GM10847 (cell line): ENCODE results near the gene KCNJ5.

Experiments
- POLR2A ChIP-seq: IDR thresholded peaks from 2 replicates; pipeline ENCODE4 v1.6.1; 2011; ENCODE audit not compliant: insufficient read length; ENCODE audit errors: extremely low read depth

KCNJ5 gene

GRCh38 chr11:128901653-128902514 is 10.7 kb downstream of the KCNJ5 start:
- TF ChIP-seq POLR2A = no peak

DNA sequence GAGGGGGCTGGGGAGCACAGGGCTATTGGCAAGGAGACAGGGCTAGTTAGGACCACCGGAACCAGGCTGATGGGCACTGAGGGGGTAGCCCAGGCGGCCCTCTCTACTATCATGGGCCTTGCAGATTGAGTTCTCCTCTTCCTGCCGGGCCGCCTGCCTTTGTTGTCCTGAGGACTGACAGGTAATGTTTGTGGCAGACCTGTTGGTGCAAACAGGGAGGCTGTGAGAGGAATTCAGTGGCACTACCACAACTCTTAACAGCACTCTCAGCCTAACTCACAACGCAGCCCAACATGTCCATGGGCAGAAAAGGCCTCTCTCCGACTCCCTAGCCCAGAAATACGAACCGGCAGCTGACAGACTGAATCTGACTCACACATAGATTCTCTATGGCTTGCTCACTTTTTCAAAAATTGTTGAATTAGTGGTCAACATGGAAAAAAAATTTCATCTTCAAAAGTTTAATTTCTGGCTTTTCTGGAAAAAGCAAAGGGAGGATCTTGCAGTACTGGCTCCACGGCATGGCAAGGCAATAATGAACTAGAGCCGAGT is 11.4 kb downstream of the KCNJ5 start:
- no peak for TF ChIP-seq POLR2A

GRCh38 chr11:128903248-128904061 is 12.3 kb downstream of the KCNJ5 start:
- TF ChIP-seq POLR2A = no peak

GRCh38 chr11:128904303-128904655 is 13.1 kb downstream of the KCNJ5 start:
- TF ChIP-seq POLR2A = no peak

GRCh38 chr11:128904656-128905344 is 13.6 kb downstream of the KCNJ5 start:
- no peak for TF ChIP-seq POLR2A

DNA sequence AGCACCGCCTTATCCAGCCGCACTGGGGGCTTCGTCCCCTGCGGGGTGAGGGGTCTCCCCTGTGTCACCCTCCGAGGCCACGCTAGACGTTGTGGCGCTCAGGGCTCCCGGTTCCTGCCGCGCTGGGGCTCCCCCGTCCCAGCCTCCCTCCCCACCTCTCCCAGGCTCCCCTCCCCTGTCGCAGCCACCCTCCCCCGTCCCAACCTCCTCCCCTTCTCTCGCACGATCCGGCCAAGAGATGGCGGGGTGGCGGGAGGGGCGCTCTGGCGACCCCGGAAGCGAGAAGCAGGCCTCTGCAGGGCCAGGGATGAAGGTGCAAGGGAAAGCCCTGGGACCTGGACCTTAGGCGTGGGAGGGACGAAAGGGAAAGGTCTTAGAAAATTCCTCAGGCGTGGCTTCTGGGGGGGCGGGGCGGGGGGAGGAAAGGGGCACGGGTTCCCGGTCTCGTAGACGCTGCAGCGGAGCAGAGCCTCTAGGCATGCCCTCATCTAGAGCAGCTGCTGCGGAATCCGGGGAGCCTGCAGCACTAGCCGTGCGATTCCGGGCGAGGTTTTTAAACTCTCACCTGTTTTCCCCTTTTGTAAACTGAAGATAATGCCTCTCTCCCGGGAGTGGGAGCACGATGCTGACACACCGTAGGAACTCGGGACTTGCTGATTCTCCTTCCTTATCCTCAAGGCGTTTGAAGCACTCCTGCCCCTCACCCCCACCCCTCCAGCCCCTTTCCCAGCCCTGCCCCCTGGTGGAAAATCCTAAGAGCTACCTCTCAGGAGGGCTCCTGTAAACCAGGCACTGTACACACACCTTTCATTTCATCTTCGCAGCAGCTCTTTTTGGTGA is 14.4 kb downstream of the KCNJ5 start:
- no peak for TF ChIP-seq POLR2A

- TF ChIP-seq POLR2A = no peak
Observed at GRCh38 chr11:128906185-128907050, 15.3 kb downstream of the KCNJ5 start.

DNA sequence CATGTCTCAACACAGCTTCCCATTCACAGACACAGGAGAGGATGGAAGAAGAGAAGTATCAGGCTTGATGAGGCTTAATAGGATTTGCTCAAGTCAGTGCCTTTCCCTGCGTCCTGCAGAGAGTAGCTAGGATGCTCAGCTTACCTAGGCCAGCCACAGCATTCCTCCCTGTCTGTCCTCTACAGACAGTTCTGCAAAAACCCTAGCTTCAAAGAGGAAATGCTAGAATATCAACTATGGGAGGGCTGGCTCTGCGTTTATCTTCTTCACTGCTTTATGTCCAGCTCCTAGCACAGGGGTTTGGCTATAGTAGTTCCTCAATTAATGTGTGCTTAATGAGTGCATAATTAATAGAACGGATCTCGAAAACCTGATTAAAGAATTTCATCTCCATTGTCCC is 16.4 kb downstream of the KCNJ5 start:
- no peak for TF ChIP-seq POLR2A

DNA sequence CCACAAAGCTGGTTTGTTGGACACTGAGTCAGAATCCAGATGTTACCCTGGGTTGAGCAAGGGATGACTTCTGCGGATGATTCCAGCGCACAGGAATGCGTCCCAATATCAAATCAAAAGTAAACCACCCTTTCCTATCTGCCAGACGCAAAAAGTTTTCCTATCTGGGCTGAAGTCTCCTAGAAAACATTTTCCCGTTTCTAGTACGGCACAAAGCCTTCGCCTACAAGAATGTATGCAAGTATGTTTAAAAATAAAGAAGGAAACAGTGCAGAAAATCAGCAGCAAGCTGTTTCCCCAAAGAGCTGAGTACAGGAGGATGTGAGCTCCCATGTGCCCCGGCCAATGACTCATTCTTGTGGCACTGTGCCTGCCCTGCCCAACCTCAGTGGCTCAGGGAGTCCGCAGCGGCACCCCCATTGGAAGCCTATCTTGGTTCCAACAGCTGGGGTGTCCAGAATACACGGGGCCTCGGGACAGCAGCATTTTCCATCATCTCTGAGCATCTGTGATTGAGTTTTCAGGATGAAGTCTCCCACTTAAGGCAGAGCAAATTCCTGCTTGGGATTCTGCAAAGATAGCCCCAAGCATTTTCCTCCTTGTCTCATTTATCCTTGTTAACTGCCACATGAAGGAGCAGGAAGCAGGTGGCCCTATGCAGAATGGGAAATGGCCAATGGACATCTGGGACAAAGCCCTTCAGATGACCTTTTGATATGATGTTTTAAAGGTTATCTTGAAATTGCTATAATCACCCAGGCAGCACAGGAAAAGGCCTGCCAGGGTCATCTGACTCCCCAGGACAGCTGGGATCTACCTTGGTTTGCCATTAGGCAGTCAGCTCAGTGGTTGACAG is 17.5 kb downstream of the KCNJ5 start:
- no peak for TF ChIP-seq POLR2A

DNA sequence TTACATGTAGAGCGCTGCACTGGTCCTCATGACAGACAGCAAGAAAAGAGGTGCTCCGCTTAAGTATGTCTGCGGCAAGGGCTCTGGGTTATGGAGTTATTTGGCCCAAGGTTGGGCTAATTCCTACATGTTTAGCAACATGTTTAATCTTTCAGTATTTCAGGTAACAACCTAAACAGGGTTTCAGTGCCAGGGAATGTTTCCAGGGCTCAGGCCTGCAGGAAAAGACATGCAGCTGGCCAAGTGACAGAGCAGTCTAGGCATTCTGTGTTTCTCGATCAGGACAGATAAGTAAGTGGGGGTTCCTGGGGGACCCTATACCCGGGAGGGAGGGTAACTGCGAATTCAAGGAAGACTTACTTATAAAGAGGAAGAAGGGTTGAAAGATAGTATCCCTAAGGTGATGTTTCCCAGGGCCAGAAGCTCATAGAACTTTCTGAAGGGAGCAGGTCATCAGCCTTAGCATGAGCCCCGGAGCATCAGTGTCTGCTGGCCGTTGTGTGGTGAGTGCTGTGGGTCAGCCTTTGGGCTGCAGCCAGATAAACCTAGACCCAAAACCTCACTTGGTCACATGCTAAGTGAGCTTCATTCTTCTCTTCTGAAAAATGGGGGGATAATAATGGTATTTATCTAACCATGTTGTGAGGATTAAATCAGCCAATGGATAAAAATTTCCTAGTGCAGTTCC is 18.4 kb downstream of the KCNJ5 start:
- no peak for TF ChIP-seq POLR2A

- TF ChIP-seq POLR2A = no peak
Observed at GRCh38 chr11:128910576-128910975, 19.4 kb downstream of the KCNJ5 start.

- no peak for TF ChIP-seq POLR2A
Observed at GRCh38 chr11:128911239-128911638, 20.1 kb downstream of the KCNJ5 start.
